OCI-LY7 (cell line): ENCODE results near the gene DYNLT4. TPM values are rescaled to one million over a fixed set of nuclear protein-coding genes. Genes with fewer than 3 reads are reported as not detected.

Experiments used
- Bru-seq: library from RNA; stranded (reverse); fragments of 400-500 nt; gene quantifications from one replicate; lab custom pipeline; 2021; lab: Mats Ljungman, UMichigan
- BruChase-seq, 2 experiments: library from RNA; stranded (reverse); fragments of 400-500 nt; gene quantifications; one replicate each; lab custom pipeline; 2021; lab: Mats Ljungman, UMichigan
- BruUV-seq: library from RNA; stranded (reverse); fragments of 400-500 nt; replicated peaks from 2 replicates; lab custom pipeline; 2021; lab: Mats Ljungman, UMichigan
- CTCF ChIA-PET: fragments of 300-600 bp; sonication (Branson Sonifier 250); formaldehyde crosslinking; loops from one replicate; lab custom pipeline; 2022; ENCODE audit warnings: antibody characterized with exemption; ENCODE audit not compliant: unreplicated experiment; lab: Charles Lee
- POLR2A ChIA-PET: fragments of 300-600 bp; sonication (Branson Sonifier 250); formaldehyde crosslinking; loops from one replicate; lab custom pipeline; 2022; ENCODE audit warnings: antibody characterized with exemption; lab: Charles Lee
- DNase-seq: peaks from one replicate; pipeline ENCODE4 v3.0.0-alpha.2; 2015; ENCODE audit warnings: low spot score
- H2AFZ ChIP-seq: fragments of 200-600 bp; sonication (generic), shearing (Covaris generic); 2 replicates; pipeline ENCODE4 v1.6.1; 2014; ENCODE audit warnings: mild to moderate bottlenecking, antibody characterized with exemption, low read length, moderate library complexity
- H3K27ac ChIP-seq: fragments of 200-600 bp; sonication (generic); 2 replicates; pipeline ENCODE4 v1.5.1; 2014; ENCODE audit warnings: mixed run types, low read depth, mild to moderate bottlenecking, moderate library complexity, low read length, inconsistent platforms; ENCODE audit not compliant: poor library complexity, severe bottlenecking
- H3K36me3 ChIP-seq: fragments of 200-600 bp; sonication (generic); 2 replicates; pipeline ENCODE4 v1.6.1; 2014; ENCODE audit warnings: mild to moderate bottlenecking, antibody characterized with exemption, low read length, moderate library complexity, mixed read lengths; ENCODE audit not compliant: insufficient read depth
- H3K4me1 ChIP-seq: fragments of 200-600 bp; sonication (generic); 2 replicates; pipeline ENCODE4 v1.5.1; 2014; ENCODE audit warnings: mild to moderate bottlenecking, low read length; ENCODE audit not compliant: insufficient read depth, poor library complexity, severe bottlenecking
- H3K4me2 ChIP-seq: fragments of 200-600 bp; sonication (generic); 2 replicates; pipeline ENCODE4 v1.6.1; 2014; ENCODE audit warnings: mild to moderate bottlenecking, low read length
- H3K4me3 ChIP-seq: fragments of 200-600 bp; sonication (generic); 2 replicates; pipeline ENCODE4 v1.5.1; 2014; ENCODE audit warnings: mild to moderate bottlenecking, low read depth, low read length; ENCODE audit not compliant: poor library complexity, severe bottlenecking
- H3K79me2 ChIP-seq: fragments of 200-600 bp; sonication (generic); 2 replicates; pipeline ENCODE4 v1.6.1; 2016; ENCODE audit warnings: low read depth, mild to moderate bottlenecking, low read length, moderate library complexity, mixed read lengths; ENCODE audit not compliant: insufficient read depth
- H3K9me2 ChIP-seq: fragments of 200-600 bp; sonication (generic); 2 replicates; pipeline ENCODE4 v1.6.1; 2016; ENCODE audit warnings: mild to moderate bottlenecking, low read length, mixed read lengths; ENCODE audit not compliant: insufficient read depth
- H3K9me3 ChIP-seq: fragments of 200-600 bp; sonication (generic); 2 replicates; pipeline ENCODE4 v1.6.1; 2014; ENCODE audit warnings: mild to moderate bottlenecking, mixed run types, low read length, mixed read lengths
- H4K20me1 ChIP-seq: fragments of 200-600 bp; sonication (generic); 2 replicates; pipeline ENCODE4 v1.6.1; 2014; ENCODE audit warnings: mild to moderate bottlenecking, antibody characterized with exemption, low read length, moderate library complexity, mixed read lengths; ENCODE audit not compliant: insufficient read depth
- EZH2phosphoT487 ChIP-seq: fragments of 200-600 bp; sonication (generic); IDR thresholded peaks from 2 replicates; pipeline ENCODE4 v1.6.1; 2018; ENCODE audit warnings: low read depth, borderline replicate concordance, mild to moderate bottlenecking, mixed run types, antibody characterized with exemption, low read length, moderate library complexity, mixed read lengths
- intact Hi-C: fragments of 100-400 bp; cut with micrococcal nuclease; formaldehyde crosslinking; loops from one replicate; pipeline ENCODE4 v1.10.0; 2022; ENCODE audit not compliant: unreplicated experiment
- long read RNA-seq: library from polyadenylated mRNA; stranded (forward); transcript quantifications from one replicate; pipeline ENCODE4 v2.0.0, GENCODE V29; 2022
- total RNA-seq, 2 experiments: library from RNA; depleted of rRNA in 1 of 2; stranded (reverse); fragments of >200 nt in 1 of 2; shearing (Covaris generic) in 1 of 2; gene quantifications; 2 replicates each; pipeline ENCODE4 v1.2.3, GENCODE V29; 2014 to 2022
- TF ChIP-seq, protein P1 (sequence below): fragments of 200-600 bp; sonication (generic); conservative IDR thresholded peaks from 2 replicates; pipeline ENCODE4 v1.5.1; 2014; ENCODE audit warnings: mild to moderate bottlenecking, antibody characterized with exemption, low read length, moderate library complexity, mixed read lengths

The DYNLT4 gene
- total RNA-seq (2014; rRNA removed; shearing (Covaris generic)) (1.5 TPM in 1 of 2 replicates, not detected in the other), total RNA-seq (2022) (not detected in 2 replicates), Bru-seq, nascent RNA (not detected), BruChase-seq, experiment 1, labeled RNA remaining after a 6-hour chase (not detected), BruChase-seq, experiment 2, labeled RNA remaining after a 2-hour chase (percentile 32 among the genes with signal in this experiment)
- long read RNA-seq, result 0 reads

GRCh38 chr1:44806704-44807363 is at the start of gene DYNLT4:
Gene DYNLT4 (minus strand): TSS chr1:44807351. CDS start chr1:44806668, 683 bp downstream.
- peak within 1 kb of the TSS; percentile 74 for H3K27ac ChIP-seq
- peak within 1 kb of the TSS; percentile 57 for H3K4me2 ChIP-seq
- H3K79me2 ChIP-seq, result no peaks in the 10 kb centered on the region
- no peaks in the 10 kb centered on the region for H4K20me1 ChIP-seq
- ChIA-PET POLR2A (no interaction called here), CTCF (no interaction called here)
- intact Hi-C loops, result no loop called here
- H3K9me3 ChIP-seq, result no peaks in the 10 kb centered on the region
- H3K4me1 ChIP-seq, result peaks cover 51% of the 10 kb centered on the region
- no peak within 1 kb of the TSS for H3K4me3 ChIP-seq
- H2AFZ ChIP-seq, result peak within 1 kb of the TSS; percentile 11; the same call in 1 of the 2 replicates
- BruUV-seq, result no TSS peak
- no peaks in the 10 kb centered on the region for H3K9me2 ChIP-seq
- TF ChIP-seq, protein P1, sequence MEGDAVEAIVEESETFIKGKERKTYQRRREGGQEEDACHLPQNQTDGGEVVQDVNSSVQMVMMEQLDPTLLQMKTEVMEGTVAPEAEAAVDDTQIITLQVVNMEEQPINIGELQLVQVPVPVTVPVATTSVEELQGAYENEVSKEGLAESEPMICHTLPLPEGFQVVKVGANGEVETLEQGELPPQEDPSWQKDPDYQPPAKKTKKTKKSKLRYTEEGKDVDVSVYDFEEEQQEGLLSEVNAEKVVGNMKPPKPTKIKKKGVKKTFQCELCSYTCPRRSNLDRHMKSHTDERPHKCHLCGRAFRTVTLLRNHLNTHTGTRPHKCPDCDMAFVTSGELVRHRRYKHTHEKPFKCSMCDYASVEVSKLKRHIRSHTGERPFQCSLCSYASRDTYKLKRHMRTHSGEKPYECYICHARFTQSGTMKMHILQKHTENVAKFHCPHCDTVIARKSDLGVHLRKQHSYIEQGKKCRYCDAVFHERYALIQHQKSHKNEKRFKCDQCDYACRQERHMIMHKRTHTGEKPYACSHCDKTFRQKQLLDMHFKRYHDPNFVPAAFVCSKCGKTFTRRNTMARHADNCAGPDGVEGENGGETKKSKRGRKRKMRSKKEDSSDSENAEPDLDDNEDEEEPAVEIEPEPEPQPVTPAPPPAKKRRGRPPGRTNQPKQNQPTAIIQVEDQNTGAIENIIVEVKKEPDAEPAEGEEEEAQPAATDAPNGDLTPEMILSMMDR, result no peak
- no peak for TF ChIP-seq EZH2phosphoT487
- H3K36me3 ChIP-seq, result peaks cover 15% of the 10 kb centered on the region
- no peak for DNase-seq

GRCh38 chr1:44855742-44856141 is 48.6 kb upstream of the DYNLT4 start:
- TF ChIP-seq EZH2phosphoT487, result no peak
- TF ChIP-seq, protein P1, result no peak
- Histone ChIP-seq H2AFZ (no peak overlapping the region), H3K9me2 (no peaks in the 10 kb centered on the region), H3K4me3 (no peak overlapping the region), H4K20me1 (no peaks in the 10 kb centered on the region), H3K4me1 (peaks cover 17% of the 10 kb centered on the region), H3K27ac (no peak overlapping the region), H3K79me2 (no peaks in the 10 kb centered on the region), H3K4me2 (no peak overlapping the region), H3K36me3 (peaks cover 13% of the 10 kb centered on the region), H3K9me3 (no peaks in the 10 kb centered on the region)
- ChIA-PET CTCF (no interaction called here), POLR2A (no interaction called here)
- no peak for DNase-seq
- intact Hi-C loops, result no loop called here
- BruUV-seq, result no TSS peak

- H4K20me1 ChIP-seq, result no peaks in the 10 kb centered on the region
- H3K4me3 ChIP-seq, result no peak overlapping the region
- BruUV-seq, result no TSS peak
- no peak overlapping the region for H3K4me2 ChIP-seq
- no peak for DNase-seq
- intact Hi-C loops, result no loop called here
- no peaks in the 10 kb centered on the region for H3K9me2 ChIP-seq
- H3K4me1 ChIP-seq, result peaks cover 10% of the 10 kb centered on the region
- H3K9me3 ChIP-seq, result no peaks in the 10 kb centered on the region
- ChIA-PET CTCF (no interaction called here), POLR2A (no interaction called here)
- no peaks in the 10 kb centered on the region for H3K79me2 ChIP-seq
- H3K36me3 ChIP-seq, result peaks cover 18% of the 10 kb centered on the region
- H2AFZ ChIP-seq, result no peak overlapping the region
- H3K27ac ChIP-seq, result no peak overlapping the region
- TF ChIP-seq, protein P1, result no peak
- TF ChIP-seq EZH2phosphoT487, result no peak
Measured at GRCh38 chr1:44854970-44855369, 47.8 kb upstream of the DYNLT4 start.
